ENCODE results near the gene PTPN4. TPM values are rescaled to one million over a fixed set of nuclear protein-coding genes. Genes with fewer than 3 reads are reported as not detected.
A peak's percentile ranks its signal among the peaks of the same experiment; 100 is the strongest.

PTPN4 gene
- total and polyA plus RNA-seq, 7 donors: 2.1 to 35.4 (median 17.3) TPM

- ATAC-seq (no peak), DNase-seq (no peak)
- Histone ChIP-seq H3K9me3 (no peaks in the 10 kb centered on the region), H3K36me3 (ENCODE audit: insufficient read depth in 1 of 2, low read depth in 1 of 2) (no peaks in the 10 kb centered on the region), H3K4me3 (peak overlapping the region; percentile 92), H3K4me1 (peaks cover 54% of the 10 kb centered on the region), H3K27me3 (ENCODE audit: insufficient read depth in 3 of 3, low read length in 2 of 3) (no peaks in the 10 kb centered on the region), H3K27ac (peak overlapping the region; percentile 92)
- WGBS, 3 donors: 1 to 4% (median 1%) methylated on average over 4 of the region's 4 CpGs
- TF ChIP-seq CTCF (IDR thresholded peaks at IDR 0.05): no peak
- intact Hi-C loops (cut with DNase I): loop anchor here in 1 of 2 donors (5.0 kb wide), 1 partner anchor 251 kb away; the partner anchor contains the start of gene EPB41L5
Measured at GRCh38 chr2:119760956-119761275, 1.2 kb downstream of the PTPN4 start.

GRCh38 chr2:119764832-119765231, 5.1 kb downstream of the PTPN4 start:
- Histone ChIP-seq H3K4me3 (no peak overlapping the region), H3K27me3 (ENCODE audit: insufficient read depth in 3 of 3, low read length in 2 of 3) (no peaks in the 10 kb centered on the region), H3K4me1 (peaks cover 51% of the 10 kb centered on the region), H3K36me3 (ENCODE audit: insufficient read depth in 1 of 2, low read depth in 1 of 2) (no peaks in the 10 kb centered on the region), H3K27ac (no peak overlapping the region), H3K9me3 (no peaks in the 10 kb centered on the region)
- no peak for TF ChIP-seq CTCF (IDR thresholded peaks at IDR 0.05)
- intact Hi-C loops (cut with DNase I): loop anchor here in 1 of 2 donors (5.0 kb wide), 1 partner anchor 247 kb away; the partner anchor contains the start of gene EPB41L5
- 50 to 79% (median 57%) methylated on average over 4 of the region's 4 CpGs for WGBS, 3 donors
- DNase-seq (no peak), ATAC-seq (no peak)

GRCh38 chr2:119765433-119766002, 5.8 kb downstream of the PTPN4 start:
- no peak overlapping the region for H3K27ac ChIP-seq
- TF ChIP-seq CTCF (IDR thresholded peaks at IDR 0.05): no peak
- 72 to 89% (median 86%) methylated on average over 5 of the region's 5 CpGs for WGBS, 3 donors

GRCh38 chr2:119766944-119767343, 7.2 kb downstream of the PTPN4 start:
- no peaks in the 10 kb centered on the region for H3K9me3 ChIP-seq
- H3K27ac ChIP-seq: no peak overlapping the region
- H3K4me3 ChIP-seq: no peak overlapping the region
- DNase-seq: no peak
- WGBS, 3 donors: 37 to 60% (median 46%) methylated on average over 5 of the region's 5 CpGs
- peaks cover 52% of the 10 kb centered on the region for H3K4me1 ChIP-seq
- intact Hi-C loops (cut with DNase I): no loop called here
- no peaks in the 10 kb centered on the region for H3K27me3 ChIP-seq (ENCODE audit: insufficient read depth in 3 of 3, low read length in 2 of 3)
- H3K36me3 ChIP-seq (ENCODE audit: insufficient read depth in 1 of 2, low read depth in 1 of 2): no peaks in the 10 kb centered on the region
- no peak for TF ChIP-seq CTCF (IDR thresholded peaks at IDR 0.05)
- ATAC-seq: peak in 3 of 4 donors; percentile 69 to 80 (median 78)

More at GRCh38 chr2:119765433-119766002, 5.8 kb downstream of the PTPN4 start:
- Histone ChIP-seq H3K4me1 (peaks cover 54% of the 10 kb centered on the region), H3K27me3 (ENCODE audit: insufficient read depth in 3 of 3, low read length in 2 of 3) (no peaks in the 10 kb centered on the region), H3K36me3 (ENCODE audit: insufficient read depth in 1 of 2, low read depth in 1 of 2) (no peaks in the 10 kb centered on the region), H3K9me3 (no peaks in the 10 kb centered on the region), H3K4me3 (no peak overlapping the region)
- DNase-seq: no peak
- intact Hi-C loops (cut with DNase I): no loop called here
- ATAC-seq: no peak

GRCh38 chr2:119768742-119769141, 9.0 kb downstream of the PTPN4 start:
- Histone ChIP-seq H3K36me3 (ENCODE audit: insufficient read depth in 1 of 2, low read depth in 1 of 2) (no peaks in the 10 kb centered on the region), H3K27ac (no peak overlapping the region), H3K9me3 (no peaks in the 10 kb centered on the region), H3K4me1 (peaks cover 45% of the 10 kb centered on the region), H3K4me3 (no peak overlapping the region), H3K27me3 (ENCODE audit: insufficient read depth in 3 of 3, low read length in 2 of 3) (no peaks in the 10 kb centered on the region)
- WGBS, 3 donors: 46 to 60% (median 47%) methylated on average over 1 of the region's 1 CpG
- intact Hi-C loops (cut with DNase I): no loop called here
- ATAC-seq (no peak), DNase-seq (no peak)
- TF ChIP-seq CTCF (IDR thresholded peaks at IDR 0.05): no peak
